GM21381 (cell line): ENCODE results near the gene CIDEC.

ENCODE experiments used
- ATAC-seq: cut with Tn5 transposase; IDR thresholded peaks from one replicate; pipeline ENCODE4 v1.9.1; 2021; ENCODE audit warnings: mild to moderate bottlenecking, moderate library complexity; ENCODE audit not compliant: unreplicated experiment

CIDEC gene

GRCh38 chr3:9879830-9880549 is at the start of gene CIDEC:
CIDEC (minus strand) TSS chr3:9880253; CDS start chr3:9878486, 1,767 bp downstream.
- ATAC-seq = no peak

GRCh38 chr3:9928158-9928557 is 48.1 kb upstream of the CIDEC start:
- ATAC-seq = no peak

GRCh38 chr3:9918261-9919038 is 38.4 kb upstream of the CIDEC start:
- no peak for ATAC-seq

GRCh38 chr3:9917820-9918219 is 37.8 kb upstream of the CIDEC start:
- no peak for ATAC-seq

- ATAC-seq = no peak
Observed at GRCh38 chr3:9916734-9917680, 37.0 kb upstream of the CIDEC start, which contains the start of gene IL17RC. IL17RC (plus strand) TSS chr3:9917098; CDS start chr3:9917316, 218 bp downstream.

GRCh38 chr3:9916346-9916733 is 36.3 kb upstream of the CIDEC start:
- no peak for ATAC-seq

- ATAC-seq = no peak
Observed at GRCh38 chr3:9915254-9916141, 35.4 kb upstream of the CIDEC start.

GRCh38 chr3:9914559-9915253 is 34.7 kb upstream of the CIDEC start:
- no peak for ATAC-seq

GRCh38 chr3:9914011-9914410 is 34.0 kb upstream of the CIDEC start:
- ATAC-seq = no peak

GRCh38 chr3:9913601-9914000 is 33.5 kb upstream of the CIDEC start:
- no peak for ATAC-seq

GRCh38 chr3:9912294-9912935 is 32.4 kb upstream of the CIDEC start:
- ATAC-seq = no peak

GRCh38 chr3:9911863-9912262 is 31.8 kb upstream of the CIDEC start:
- ATAC-seq = no peak

GRCh38 chr3:9909221-9910013 is 29.4 kb upstream of the CIDEC start:
- ATAC-seq = no peak

- no peak for ATAC-seq
Observed at GRCh38 chr3:9908286-9908685, 28.2 kb upstream of the CIDEC start.

- no peak for ATAC-seq
Observed at GRCh38 chr3:9906480-9906879, 26.4 kb upstream of the CIDEC start.

GRCh38 chr3:9903904-9904303 is 23.9 kb upstream of the CIDEC start:
- ATAC-seq = no peak

GRCh38 chr3:9903238-9903624 is 23.2 kb upstream of the CIDEC start:
- ATAC-seq = no peak
